ENCODE measurements around the gene TRIM27.

DNA sequence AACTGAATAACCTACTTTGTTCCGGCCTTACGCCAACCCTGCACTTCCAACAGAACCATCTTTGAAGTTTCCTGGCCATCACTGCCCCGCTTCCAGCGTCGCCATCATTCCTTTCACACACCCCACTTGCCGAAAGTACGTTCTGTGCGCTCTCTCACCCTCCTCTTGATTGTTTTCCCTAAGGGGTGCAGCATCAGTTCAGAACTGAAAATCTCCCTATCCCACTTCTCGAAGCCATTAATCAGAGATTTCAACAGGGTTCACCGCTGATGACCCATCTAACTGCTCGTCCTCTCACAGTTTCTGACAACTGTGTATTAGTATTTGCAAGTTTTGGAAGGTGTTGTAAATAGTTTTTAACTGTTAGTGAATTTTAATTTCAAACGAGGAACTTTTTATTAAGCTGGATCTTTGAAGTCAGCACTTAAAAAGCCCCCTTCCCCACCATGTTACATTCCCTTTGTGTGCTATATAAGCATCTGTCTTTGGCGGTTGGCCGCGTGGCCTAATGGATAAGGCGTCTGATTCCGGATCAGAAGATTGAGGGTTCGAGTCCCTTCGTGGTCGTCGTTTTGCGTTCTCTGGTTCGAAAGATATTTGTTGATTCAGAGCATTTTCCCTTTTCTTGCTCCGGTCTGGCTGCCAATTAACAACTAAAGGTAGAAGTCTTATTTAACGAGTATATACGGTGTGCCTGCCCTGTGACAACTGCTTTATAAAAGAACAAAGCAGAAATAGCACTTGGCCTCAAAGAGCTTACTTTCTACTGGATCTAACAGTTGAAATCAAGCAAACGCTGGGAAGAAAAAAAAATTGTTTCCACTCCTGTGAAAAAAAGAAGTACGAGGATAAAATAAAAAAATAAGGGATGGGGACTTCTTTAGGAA is 42.6 kb downstream of the TRIM27 start:
- TF ChIP-seq, protein P1, sequence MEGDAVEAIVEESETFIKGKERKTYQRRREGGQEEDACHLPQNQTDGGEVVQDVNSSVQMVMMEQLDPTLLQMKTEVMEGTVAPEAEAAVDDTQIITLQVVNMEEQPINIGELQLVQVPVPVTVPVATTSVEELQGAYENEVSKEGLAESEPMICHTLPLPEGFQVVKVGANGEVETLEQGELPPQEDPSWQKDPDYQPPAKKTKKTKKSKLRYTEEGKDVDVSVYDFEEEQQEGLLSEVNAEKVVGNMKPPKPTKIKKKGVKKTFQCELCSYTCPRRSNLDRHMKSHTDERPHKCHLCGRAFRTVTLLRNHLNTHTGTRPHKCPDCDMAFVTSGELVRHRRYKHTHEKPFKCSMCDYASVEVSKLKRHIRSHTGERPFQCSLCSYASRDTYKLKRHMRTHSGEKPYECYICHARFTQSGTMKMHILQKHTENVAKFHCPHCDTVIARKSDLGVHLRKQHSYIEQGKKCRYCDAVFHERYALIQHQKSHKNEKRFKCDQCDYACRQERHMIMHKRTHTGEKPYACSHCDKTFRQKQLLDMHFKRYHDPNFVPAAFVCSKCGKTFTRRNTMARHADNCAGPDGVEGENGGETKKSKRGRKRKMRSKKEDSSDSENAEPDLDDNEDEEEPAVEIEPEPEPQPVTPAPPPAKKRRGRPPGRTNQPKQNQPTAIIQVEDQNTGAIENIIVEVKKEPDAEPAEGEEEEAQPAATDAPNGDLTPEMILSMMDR (conservative IDR thresholded peaks at IDR 0.05 in 1 of 2, IDR thresholded peaks at IDR 0.05 in 1 of 2; ENCODE audit: low read depth in 1 of 2, low read length in 2 of 2) = no peak
- TF ChIP-seq EZH2 (IDR thresholded peaks at IDR 0.05; ENCODE audit: low read length, missing control alignments) = no peak
